Cardiac septum (tissue), 1 donor: Measurements from ENCODE around the gene PRKCA. TPM values are rescaled to one million over a fixed set of nuclear protein-coding genes. Genes with fewer than 3 reads are reported as not detected.

Experiments
- DNase-seq: peaks from one replicate; pipeline ENCODE4 v3.0.0-alpha.2; 2020; ENCODE audit warnings: low spot score
- intact Hi-C: fragments of 100-400 bp; cut with DNase I; formaldehyde crosslinking; loops from one replicate; pipeline ENCODE4 v1.14.0; 2022
- total RNA-seq: library from RNA; stranded (reverse); fragmentation: NEBNext Ultra II Directional; extraction: Animal tissue kit (Norgen Biotek cat#: 25700); gene quantifications from one replicate; pipeline ENCODE4 v1.2.1, GENCODE V29; 2021
- donor health status: DM: no; HTN: no; CAD: no.

PRKCA gene
- total RNA-seq, 1 donor from 2014 or later, result 15.0 TPM

DNA sequence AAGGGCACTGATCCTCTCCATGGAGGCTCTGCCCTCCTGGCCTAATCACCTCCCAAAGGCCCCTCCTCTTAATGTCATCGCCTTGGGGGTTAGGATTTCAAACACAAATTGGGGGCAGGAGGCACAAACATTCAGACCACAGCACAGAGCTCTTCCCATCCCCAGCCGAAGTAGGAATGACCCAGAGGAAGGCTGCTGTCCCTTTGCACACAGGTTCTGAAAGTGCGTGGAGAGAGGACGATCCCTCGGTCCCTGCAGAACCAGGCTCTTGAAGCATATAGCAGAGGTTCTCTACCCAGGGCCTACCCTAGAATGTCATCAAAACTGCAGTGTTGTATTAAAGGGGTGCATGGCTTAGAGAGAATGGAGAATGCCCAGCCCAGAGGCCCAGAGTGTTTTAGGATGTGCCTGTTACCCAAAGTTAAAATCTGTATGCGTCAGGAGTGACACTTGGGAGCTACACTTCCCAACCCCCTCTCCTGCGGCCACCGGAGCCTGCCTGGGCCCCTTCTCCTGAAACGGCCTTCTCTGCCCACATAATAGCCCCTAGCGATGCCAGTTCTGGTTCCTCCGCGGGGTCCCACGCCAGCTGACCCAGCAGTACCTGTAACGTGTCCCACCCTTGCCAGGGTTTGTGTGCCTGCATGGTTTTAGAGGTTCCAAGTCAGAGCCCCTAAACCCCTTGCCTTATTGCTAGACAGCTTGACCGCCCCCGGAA is 373.0 kb downstream of the PRKCA start:
- intact Hi-C loops, result loop anchor here (5.0 kb wide), 1 partner anchor 418 kb away; no protein-coding TSS in a partner anchor
- no peak for DNase-seq

DNA sequence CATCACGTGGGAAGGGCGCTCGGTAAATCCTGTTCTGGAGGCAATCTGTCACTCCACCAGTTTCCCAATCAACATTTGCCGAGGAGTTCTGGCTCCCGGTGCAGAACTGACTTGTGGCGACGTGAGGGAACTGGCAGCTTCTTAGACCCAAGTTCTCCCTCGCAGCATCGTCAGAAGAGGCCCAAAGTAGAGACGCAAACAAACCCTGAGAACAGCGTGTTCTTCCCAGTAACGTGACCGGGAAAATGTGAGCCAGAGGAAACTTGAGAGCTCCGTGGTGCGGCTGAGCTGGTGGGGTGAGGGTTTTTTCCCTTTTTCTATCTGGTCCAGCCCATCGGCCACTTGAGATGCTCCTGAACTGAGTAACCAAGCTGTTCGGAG is 373.6 kb downstream of the PRKCA start:
- intact Hi-C loops, result loop anchor here (5.0 kb wide), 1 partner anchor 419 kb away; no protein-coding TSS in a partner anchor
- DNase-seq, result no peak

DNA sequence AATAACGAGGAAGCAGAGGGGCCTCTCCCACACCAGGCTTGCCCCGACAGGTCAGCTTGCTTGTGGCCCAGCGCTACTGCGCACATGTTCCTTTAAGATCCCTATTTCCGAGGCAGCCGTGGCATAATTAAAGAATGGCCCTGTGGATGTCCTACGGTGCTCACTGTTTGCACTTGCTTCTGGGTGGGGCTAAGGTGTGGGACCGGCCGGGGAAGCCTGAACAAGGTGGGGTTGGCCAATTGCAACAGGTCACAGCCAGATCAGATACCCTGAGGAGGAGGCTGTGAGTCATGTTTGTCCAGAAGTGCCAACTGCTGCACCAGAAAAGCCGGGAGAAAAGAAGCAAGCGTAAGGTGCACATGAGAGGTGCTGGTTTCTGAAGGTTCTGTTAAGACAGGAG is 374.0 kb downstream of the PRKCA start:
- no peak for DNase-seq
- intact Hi-C loops, result loop anchor here (5.0 kb wide), 1 partner anchor 419 kb away; no protein-coding TSS in a partner anchor

DNA sequence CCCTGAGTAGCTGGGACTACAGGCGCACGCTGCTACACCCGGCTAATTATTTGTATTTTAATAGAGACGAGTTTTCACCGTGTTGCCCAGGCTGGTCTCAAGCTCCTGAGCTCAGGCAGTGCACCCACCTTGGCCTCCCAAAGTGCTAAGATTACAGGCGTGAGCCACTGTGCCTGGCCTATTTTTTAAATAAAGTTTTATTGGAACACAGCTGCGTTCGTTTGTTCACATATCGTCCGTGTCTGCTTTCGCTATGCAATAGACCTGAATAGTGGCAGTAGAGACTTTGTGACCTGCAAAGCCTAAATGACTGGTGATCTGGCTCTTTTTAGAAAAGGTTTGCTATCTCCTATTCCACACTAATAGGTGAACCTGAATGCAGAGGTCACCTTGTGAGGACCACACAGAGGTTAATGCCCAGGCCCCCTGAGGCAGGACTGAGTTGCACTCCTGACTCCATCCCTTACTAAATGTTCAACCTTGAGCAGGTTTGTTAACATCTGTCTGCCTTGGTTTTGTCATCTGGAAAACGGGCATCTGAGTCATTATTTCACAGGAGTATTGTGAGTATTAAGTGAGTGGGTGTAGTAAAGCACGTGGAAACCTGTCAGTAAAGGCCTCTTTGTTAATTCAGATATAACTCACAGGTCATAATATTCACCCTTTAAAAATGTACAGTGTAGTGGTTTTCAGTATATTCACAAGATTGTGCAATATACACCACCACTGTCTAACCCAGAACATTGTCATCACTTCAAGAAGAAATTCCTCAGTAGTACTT is 375.0 kb downstream of the PRKCA start:
- no peak for DNase-seq
- intact Hi-C loops, result loop anchor here (5.0 kb wide), 1 partner anchor 420 kb away; no protein-coding TSS in a partner anchor

DNA sequence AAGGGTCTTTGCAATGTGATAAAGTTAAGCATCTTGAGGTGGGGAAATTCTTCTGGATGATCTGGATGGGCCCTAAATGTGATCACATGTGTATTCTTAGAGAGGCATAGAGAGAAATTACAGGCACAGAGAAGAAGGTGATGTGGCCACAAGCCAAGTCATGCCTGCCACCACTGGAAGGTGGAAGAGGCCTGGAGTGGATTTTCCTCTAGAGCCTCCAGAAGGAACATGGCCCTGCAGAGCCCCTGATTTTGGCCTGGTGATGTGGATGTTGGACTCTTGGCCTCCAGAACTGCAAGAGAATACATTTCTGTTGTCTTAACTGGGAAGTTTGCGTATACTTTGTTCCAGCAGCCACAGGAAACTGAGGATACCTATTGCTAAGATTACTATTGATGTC is 375.6 kb downstream of the PRKCA start:
- intact Hi-C loops, result loop anchor here (5.0 kb wide), 1 partner anchor 421 kb away; no protein-coding TSS in a partner anchor
- DNase-seq, result no peak

DNA sequence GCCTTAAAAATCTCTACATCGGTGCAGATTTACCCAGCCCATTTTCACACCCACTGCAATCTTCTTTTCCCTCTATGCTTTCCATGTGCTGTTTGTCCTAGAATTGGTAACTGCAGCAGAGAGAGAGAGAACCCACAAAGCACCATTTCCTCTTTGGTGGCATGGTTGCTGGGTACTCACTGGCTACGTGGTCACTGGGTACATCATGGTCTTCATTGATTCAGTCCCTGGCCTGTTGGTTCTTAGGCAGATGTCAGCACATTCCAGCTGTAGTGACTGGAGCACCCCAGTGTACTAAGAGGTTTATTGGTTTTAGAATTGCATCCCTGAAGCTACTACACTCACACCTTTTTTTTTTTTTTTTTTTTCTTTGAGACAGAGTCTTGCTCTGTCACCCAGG is 376.4 kb downstream of the PRKCA start:
- intact Hi-C loops, result loop anchor here (5.0 kb wide), 1 partner anchor 422 kb away; no protein-coding TSS in a partner anchor

DNA sequence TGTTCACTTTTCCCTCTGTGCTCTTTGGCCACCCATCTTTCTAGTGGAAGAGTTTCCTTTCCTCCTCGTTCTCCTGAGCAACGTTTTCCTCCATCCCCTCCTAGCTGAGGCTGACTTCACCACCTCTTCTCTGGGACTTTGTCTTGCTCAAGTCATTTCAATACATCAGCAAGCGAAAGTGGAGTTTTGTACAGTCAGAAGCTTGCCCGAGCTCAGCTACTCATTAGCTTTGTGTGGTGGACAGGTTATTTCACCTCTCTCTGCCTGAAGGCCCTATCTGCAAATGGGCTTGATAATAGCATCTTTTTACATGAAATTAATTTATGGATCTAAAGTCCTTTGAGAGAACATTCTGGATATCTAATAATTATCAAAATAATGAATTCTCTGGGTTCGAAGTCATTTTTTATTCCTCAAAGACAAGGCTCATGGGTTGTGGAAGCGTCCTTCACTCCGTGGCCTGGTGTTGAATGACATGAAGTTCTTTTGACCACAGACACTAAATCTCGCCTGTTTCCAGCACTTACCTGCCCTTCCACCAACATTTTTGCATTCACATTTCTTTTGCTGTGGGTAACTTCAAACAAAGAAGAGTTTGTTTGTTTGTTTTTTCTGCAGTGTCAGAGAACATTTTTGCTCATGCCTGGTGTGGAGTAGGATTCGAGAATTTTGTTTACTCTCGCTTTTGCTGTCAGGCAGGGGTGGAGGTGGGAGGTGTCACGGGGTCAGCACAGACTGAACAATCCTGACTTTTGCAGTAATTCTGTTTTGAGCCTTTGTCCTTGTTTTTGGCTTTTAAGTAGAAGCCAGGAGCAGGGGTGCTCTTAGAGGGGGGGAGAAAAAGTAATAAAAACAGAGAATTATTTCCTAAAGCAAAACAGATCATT is 377.5 kb downstream of the PRKCA start:
- no peak for DNase-seq
- intact Hi-C loops, result loop anchor here (5.0 kb wide), 1 partner anchor 423 kb away; no protein-coding TSS in a partner anchor

More for the DNA sequence above, 376.4 kb downstream of the PRKCA start:
- DNase-seq, result no peak

DNA sequence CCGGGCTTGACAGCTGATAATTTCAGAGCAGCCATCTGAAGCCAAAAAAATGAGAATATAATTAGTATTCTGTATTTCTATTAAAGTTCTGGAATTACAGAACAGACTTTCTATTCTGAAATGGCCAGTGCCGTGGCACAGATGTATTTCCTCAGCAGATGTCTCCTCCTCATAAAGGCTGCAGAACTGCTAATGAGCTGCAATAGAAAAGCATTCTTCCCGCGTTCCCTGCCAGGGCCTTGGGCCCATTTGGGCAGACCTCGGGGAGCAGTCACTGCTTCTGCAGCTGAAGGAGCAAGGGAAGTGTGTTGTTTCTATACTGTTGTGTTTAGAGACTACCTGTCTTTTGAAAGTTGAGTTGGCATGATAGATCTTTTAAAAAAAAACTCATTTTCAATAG is 379.9 kb downstream of the PRKCA start:
- intact Hi-C loops, result no loop called here
- no peak for DNase-seq

DNA sequence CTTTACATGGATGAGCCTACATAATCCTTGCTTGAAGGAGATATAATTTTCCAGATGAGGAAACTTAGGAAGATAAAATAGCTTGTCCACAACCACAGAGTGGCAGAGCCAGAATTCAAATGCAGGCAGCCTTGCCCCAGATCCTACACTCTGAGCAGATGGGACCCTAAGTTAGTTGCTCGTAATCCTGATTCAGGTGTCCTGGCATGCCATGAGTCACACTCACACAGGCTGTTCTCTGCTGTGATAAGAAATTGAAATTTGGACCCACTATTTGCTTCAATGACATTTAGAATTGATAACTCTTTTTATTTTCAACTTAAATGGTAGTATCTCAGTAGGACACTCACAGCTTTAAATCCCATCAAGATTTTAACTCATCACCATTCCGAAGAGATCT is 381.8 kb downstream of the PRKCA start:
- DNase-seq, result no peak
- intact Hi-C loops, result no loop called here

DNA sequence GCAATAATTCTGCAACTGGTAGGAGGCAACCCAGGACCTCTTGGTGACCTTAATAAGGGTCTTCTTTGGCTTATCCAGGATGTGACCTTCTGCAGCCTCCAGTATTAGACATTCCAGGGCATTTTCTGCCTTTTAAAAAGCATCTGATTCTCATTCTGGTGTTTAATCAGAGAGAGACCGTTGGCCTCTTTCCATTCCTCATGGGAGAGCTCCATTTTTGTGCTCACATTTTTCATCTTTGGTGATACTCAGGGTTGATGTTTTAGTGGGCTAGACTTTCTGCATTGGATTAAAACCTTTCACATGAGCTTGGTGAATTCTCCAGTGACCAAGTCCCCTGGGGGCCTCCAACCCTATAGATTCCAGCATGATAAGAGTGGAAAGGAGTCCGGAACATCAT is 382.3 kb downstream of the PRKCA start:
- DNase-seq, result no peak
- intact Hi-C loops, result no loop called here

DNA sequence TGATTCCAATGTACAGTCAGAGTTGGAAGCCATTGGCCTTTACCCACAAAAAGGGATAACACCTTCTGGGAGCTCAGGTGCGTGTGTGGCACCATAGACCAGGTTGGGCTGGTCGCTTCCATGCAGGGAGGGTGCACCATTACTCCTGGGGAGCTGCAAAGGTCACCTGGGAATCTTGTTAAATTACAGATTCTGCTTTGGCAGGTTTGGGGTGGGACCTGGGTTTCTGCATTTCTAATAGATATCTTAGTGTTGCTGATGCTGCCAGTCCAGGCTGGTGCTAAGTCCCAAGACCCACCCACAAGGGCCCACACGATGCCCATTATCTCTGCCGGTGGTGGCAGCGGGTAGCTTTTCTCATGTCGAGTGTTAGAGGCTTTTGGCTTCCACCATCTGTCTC is 384.2 kb downstream of the PRKCA start:
- intact Hi-C loops, result no loop called here
- no peak for DNase-seq

DNA sequence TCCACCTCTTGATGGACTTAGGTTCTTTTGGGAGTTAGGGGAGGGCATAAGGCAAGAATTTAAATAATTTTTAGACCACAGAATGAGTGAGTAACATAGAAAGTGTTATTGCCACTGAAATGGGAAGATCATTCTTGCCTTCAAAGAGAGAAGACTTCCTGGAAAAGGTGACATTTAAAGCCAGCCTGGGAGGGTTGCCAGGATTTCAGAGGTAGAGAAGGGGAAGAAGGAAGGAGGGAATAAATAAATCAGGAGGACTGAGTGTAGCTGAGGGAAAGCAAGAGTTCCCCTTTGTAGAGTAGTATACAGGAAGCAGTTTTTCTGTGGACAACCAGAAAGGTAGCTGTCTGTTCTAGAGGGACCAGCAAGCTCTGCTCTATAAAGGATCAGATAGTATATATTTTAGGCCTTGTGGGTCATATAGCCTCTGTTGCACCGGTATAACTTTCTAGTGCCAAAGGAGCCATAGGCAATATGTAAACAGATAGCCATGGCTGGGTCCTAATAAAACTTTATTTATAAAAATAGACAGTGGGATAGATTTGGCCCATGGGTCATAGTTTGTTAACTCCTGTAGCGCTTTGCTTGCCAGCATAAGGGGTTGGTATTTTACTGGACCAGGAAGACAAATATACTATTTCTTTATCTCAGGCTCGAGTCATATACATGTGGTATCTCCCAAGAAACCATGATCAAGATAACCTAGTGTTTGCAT is 385.3 kb downstream of the PRKCA start:
- no peak for DNase-seq
- intact Hi-C loops, result no loop called here

DNA sequence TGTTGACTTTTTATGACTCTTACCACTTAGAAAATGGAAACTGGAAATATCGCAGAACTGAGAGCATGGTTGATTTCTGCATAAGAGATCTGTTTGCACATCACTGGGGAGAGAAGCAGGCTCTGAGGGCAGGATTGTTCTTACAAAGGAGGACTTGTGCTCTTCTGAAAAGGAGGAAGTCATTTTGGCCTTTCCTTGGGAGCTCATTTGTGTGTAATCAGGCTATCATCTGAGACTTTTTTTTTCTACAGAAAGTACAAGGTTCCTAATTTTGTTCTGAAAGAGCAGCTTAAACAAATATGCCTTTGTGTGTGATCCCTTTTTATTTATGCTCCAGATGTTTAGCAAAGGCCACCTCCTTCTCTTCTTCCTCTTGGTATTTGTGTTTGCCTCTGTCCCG is 386.8 kb downstream of the PRKCA start:
- intact Hi-C loops, result no loop called here
- no peak for DNase-seq

DNA sequence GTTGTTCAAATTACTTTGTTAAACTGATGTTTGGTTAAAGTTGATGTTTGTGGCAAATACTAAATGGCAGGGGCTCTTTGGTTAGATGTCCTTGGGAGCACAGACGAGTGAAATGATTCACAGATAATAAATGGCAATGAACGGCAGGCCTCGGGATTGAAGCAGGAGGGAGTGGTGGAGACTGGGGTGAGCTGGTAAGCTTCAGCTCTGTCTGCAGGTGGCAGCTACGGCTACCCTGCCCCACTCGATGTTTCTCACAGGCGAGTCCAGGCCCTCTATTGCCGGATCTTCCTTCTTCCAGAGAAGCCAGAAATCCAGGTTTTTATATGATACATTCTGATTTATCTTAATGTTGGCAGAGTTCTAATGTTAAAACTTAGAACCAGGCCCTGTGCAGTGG is 387.8 kb downstream of the PRKCA start:
- intact Hi-C loops, result no loop called here
- DNase-seq, result no peak

DNA sequence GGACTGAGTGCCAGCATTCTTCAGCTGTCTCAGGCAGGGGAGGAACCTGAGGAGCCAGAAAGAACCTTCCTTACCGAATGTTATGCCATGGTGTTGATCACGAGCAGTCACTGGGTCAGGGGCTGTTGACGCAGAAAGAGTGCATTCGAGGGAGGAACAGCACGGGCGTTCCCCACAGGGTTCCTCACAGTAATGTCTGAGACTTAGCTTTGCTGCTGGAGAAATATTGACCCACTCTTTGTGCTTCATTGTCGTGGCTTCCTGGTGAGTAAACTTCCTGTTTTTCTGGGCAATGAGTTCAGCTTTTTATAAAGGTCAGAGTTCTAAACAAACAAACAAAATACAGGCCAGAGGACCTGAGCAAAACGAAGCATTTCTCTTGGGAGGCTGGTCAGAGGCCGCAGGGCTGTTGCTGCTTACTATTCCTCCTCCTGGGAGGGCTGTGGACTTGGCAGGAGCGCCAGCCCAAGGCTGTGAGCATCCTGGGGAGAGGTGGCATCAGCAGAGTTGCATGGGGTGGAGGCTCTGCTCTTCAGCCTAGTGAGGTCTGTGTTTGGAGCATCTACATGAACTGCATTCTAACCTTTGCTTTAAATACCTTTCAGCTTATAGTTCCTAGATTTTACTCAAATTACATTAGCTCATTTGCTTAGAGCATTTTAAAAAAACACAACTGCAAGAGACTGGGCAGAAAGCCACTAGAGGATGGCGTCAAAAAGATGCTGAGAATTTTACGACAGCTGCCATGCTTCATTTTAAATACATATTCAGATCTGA is 389.4 kb downstream of the PRKCA start:
- intact Hi-C loops, result no loop called here
- no peak for DNase-seq

DNA sequence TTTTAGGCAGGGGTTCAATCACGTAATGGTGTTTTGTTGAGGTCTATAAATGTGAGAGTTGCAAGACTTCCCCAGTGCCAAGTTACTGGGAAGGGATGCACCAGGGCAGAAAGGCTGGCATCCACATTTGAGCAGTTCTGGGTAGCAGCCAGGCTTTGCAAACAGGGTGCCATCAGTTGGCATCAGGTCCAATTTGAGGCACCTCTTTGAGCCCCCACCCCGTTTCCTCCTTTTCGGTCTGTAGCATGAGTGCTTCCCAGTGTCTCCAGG is 389.9 kb downstream of the PRKCA start:
- DNase-seq, result no peak
- intact Hi-C loops, result no loop called here

DNA sequence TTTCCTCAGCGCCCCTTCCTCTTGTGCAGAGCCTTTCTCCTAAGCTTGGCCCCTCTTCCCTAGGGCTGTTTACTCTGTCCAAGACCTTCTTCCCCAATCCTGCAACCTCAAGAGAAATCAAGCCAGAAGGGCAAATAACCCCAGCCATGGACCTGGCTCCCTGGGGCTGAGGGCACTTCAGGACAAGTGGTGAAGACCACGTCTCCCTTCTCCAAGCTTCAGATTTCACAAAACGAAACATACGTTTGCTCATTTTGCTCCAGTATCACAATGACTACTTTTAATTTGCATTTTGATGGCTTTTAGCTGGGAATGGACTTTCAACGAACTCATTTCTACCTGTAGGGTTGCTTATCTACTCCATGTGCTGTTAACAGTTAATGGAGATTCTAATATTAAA is 392.7 kb downstream of the PRKCA start:
- no peak for DNase-seq
- intact Hi-C loops, result no loop called here

DNA sequence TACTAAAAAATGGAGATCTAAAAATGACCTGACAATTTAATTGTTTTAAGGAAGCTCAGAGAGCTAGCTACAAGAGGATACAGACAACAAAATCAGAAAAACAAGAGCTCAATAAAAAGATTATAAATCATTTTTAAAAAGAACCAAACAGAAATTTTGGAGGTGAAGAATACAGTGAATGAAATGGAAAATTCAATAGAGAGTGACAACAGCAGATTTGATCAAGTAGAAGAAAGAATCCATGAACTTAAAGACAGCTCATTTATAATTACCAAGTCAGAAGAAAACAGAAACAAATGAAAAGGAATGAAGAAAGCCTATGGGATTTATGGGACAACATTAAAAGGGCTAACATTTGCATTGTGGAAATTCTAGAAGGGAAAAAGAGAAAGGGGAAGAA is 395.9 kb downstream of the PRKCA start:
- DNase-seq, result no peak

DNA sequence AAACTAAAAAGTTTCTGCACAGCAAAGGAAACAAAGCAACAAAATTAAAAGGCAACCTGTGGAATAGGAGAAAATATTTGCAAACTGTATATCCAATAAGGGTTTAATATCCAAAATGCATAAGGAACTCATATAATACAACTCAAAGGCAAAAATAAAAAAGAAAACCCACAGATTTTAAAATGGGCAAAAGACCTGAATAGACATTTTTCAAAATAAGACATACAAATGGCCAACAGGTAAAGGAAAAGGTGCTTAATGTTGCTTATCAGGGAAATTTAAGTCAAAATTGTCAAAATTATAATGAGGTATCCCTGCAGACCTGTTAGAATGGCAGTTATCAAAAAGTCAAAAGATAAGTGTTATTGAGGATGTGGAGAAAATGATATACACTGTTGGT is 399.0 kb downstream of the PRKCA start:
- DNase-seq, result no peak
- intact Hi-C loops, result no loop called here

More for the DNA sequence above, 395.9 kb downstream of the PRKCA start:
- intact Hi-C loops, result no loop called here
